Naive thymus-derived CD4-positive, alpha-beta T cell (primary cell): ENCODE measurements around the gene SPTAN1. TPM values are rescaled to one million over a fixed set of nuclear protein-coding genes. Genes with fewer than 3 reads are reported as not detected.
"Not testable (repeated sequence)": the region's sequence is repeated elsewhere in the genome, so short reads cannot be mapped to it uniquely, and the experiment has no call there.

ENCODE experiments used
- ATAC-seq: fragments of 150-1000 bp; cut with Tn5 transposase; 2 replicates; pipeline ENCODE4 v1.10.0; 2021; ENCODE audit warnings: mild to moderate bottlenecking, moderate library complexity
- CTCF ChIA-PET: fragments of 350-600 bp; sonication (Branson Sonifier 250); formaldehyde crosslinking; loops from one replicate; lab custom pipeline; 2021; ENCODE audit warnings: antibody characterized with exemption; lab: Charles Lee
- POLR2A ChIA-PET: fragments of 350-600 bp; sonication (Branson Sonifier 250); formaldehyde crosslinking; loops from one replicate; lab custom pipeline; 2021; ENCODE audit warnings: antibody characterized with exemption, inconsistent platforms; lab: Charles Lee
- DNase-seq, 9 donors: peaks; one replicate each; pipeline versions ENCODE4 v3.0.0 to v3.0.0-alpha.2; 2020 to 2022; ENCODE audit warnings: mixed read lengths in 1 of 9
- H3K27ac ChIP-seq: one replicate; pipeline ENCODE4 v1.7.0; 2013; ENCODE audit warnings: mild to moderate bottlenecking, low read depth, low read length, moderate library complexity
- H3K27me3 ChIP-seq, 2 donors: one replicate each; pipeline ENCODE4 v1.7.0; 2013; ENCODE audit warnings: low read length in 2 of 2, mild to moderate bottlenecking in 2 of 2, moderate library complexity in 2 of 2; ENCODE audit not compliant: control insufficient read depth in 2 of 2, insufficient read depth in 2 of 2
- H3K36me3 ChIP-seq, 3 experiments: 1 replicate in 2 of 3; 2 replicates in 1 of 3; pipeline ENCODE4 v1.7.0; 2013; ENCODE audit warnings: low read length in 3 of 3, mild to moderate bottlenecking in 3 of 3, moderate library complexity in 1 of 3; ENCODE audit not compliant: insufficient read depth in 3 of 3, control insufficient read depth in 2 of 3
- H3K4me1 ChIP-seq, 2 donors: one replicate each; pipeline ENCODE4 v1.7.0; 2013; ENCODE audit warnings: low read length in 2 of 2, mild to moderate bottlenecking in 2 of 2, moderate library complexity in 1 of 2; ENCODE audit not compliant: control insufficient read depth in 2 of 2, insufficient read depth in 2 of 2
- H3K4me3 ChIP-seq: 2 replicates; pipeline ENCODE4 v1.7.0; 2013; ENCODE audit warnings: mild to moderate bottlenecking, low read length
- H3K9me3 ChIP-seq, 3 experiments: 1 replicate in 2 of 3; 2 replicates in 1 of 3; pipeline ENCODE4 v1.7.0; 2013; ENCODE audit warnings: low read length in 3 of 3; ENCODE audit not compliant: control insufficient read depth in 2 of 3
- H3K27ac Mint-ChIP-seq, 9 donors: one replicate each; pipeline ENCODE4 v1.8.0; 2020 to 2022; ENCODE audit warnings: mixed read lengths in 9 of 9, mild to moderate bottlenecking in 8 of 9, moderate library complexity in 5 of 9, inconsistent platforms in 2 of 9
- H3K27me3 Mint-ChIP-seq, 5 donors: one replicate each; pipeline ENCODE4 v1.8.0; 2021 to 2022; ENCODE audit warnings: mixed read lengths in 5 of 5, mild to moderate bottlenecking in 1 of 5
- H3K36me3 Mint-ChIP-seq, 5 donors: one replicate each; pipeline ENCODE4 v1.8.0; 2020 to 2022; ENCODE audit warnings: mixed read lengths in 5 of 5, mild to moderate bottlenecking in 3 of 5, inconsistent platforms in 1 of 5
- H3K4me1 Mint-ChIP-seq, 7 donors: one replicate each; pipeline ENCODE4 v1.8.0; 2020 to 2022; ENCODE audit warnings: mixed read lengths in 7 of 7, mild to moderate bottlenecking in 3 of 7, inconsistent platforms in 1 of 7
- H3K4me3 Mint-ChIP-seq, 10 donors: one replicate each; pipeline ENCODE4 v1.8.0; 2020 to 2022; ENCODE audit warnings: mild to moderate bottlenecking in 10 of 10, mixed read lengths in 10 of 10, moderate library complexity in 6 of 10, inconsistent platforms in 2 of 10
- H3K9me3 Mint-ChIP-seq, 11 donors: one replicate each; pipeline ENCODE4 v1.8.0; 2020 to 2022; ENCODE audit warnings: mixed read lengths in 11 of 11, mild to moderate bottlenecking in 4 of 11, inconsistent platforms in 1 of 11, moderate library complexity in 1 of 11
- intact Hi-C, 2 donors: fragments of 100-400 bp; cut with micrococcal nuclease; formaldehyde crosslinking; loops; one replicate each; pipeline ENCODE4 v1.15.1; 2023
- polyA plus RNA-seq, 2 donors: library from polyadenylated mRNA; unstranded; fragments of 300-500 nt; fragmentation: Illumina TruSeq; gene quantifications; one replicate each; pipeline ENCODE4 v1.2.3, GENCODE V29; 2021
- total RNA-seq, 6 experiments: library from RNA in 5 of 6; stranded (reverse) in 5 of 6; gene quantifications; 1 replicate in 5 of 6; 2 replicates in 1 of 6; pipeline ENCODE4 v1.2.3 and lab custom pipeline; 2021 to 2026

Gene SPTAN1
- total and polyA plus RNA-seq, 7 experiments from 2014 or later: 46.6 to 433 (median 365) TPM

GRCh38 chr9:128585155-128585554 lies 32.8 kb downstream of the SPTAN1 start:
- POLR2A ChIA-PET, H3K27me3 ChIP-seq, ATAC-seq, H3K9me3 ChIP-seq, DNase-seq, H3K27ac ChIP-seq, H3K4me3 Mint-ChIP-seq, H3K27me3 Mint-ChIP-seq, CTCF ChIA-PET, H3K9me3 Mint-ChIP-seq, H3K4me1 ChIP-seq, H3K4me3 ChIP-seq: not testable (repeated sequence)
- Mint-ChIP-seq H3K27ac (peak overlapping the region in 4 of 9 donors; percentile 3 to 52 (median 28)), H3K36me3 (peaks cover 29 to 62% (median 33%) of the 10 kb centered on the region in 5 donors), H3K4me1 (peaks cover 4 to 15% (median 9%) of the 10 kb centered on the region in 7 donors)
- intact Hi-C loops: loop anchor here in 1 of 2 donors (5.0 kb wide), 1 partner anchor 33 kb away; the partner anchor contains the start of gene SPTAN1
- peaks cover 46 to 89% (median 48%) of the 10 kb centered on the region in 3 experiments for H3K36me3 ChIP-seq

GRCh38 chr9:128586934-128587333 lies 34.5 kb downstream of the SPTAN1 start:
- not testable (repeated sequence) for ATAC-seq, H3K9me3 Mint-ChIP-seq, H3K4me1 ChIP-seq, H3K4me3 ChIP-seq, DNase-seq, H3K9me3 ChIP-seq, H3K27me3 ChIP-seq, H3K27me3 Mint-ChIP-seq
- Mint-ChIP-seq H3K27ac (peak overlapping the region; percentile 77 to 93 (median 86)), H3K36me3 (peaks cover 25 to 62% (median 41%) of the 10 kb centered on the region in 5 donors), H3K4me3 (peak overlapping the region in 4 of 10 donors; percentile 4 to 49 (median 30)), H3K4me1 (peaks cover 4 to 15% (median 9%) of the 10 kb centered on the region in 7 donors)
- Histone ChIP-seq H3K36me3 (peaks cover 36 to 87% (median 39%) of the 10 kb centered on the region in 3 experiments), H3K27ac (peak overlapping the region; percentile 44)
- CTCF ChIA-PET: interaction anchor here (0.6 kb wide), 1 partner anchor 269 kb away, joined by 3 read pairs; no protein-coding TSS in a partner anchor
- intact Hi-C loops: loop anchor here (1.0 to 5.0 kb wide), 3 partner anchors 34 to 83 kb away; partner anchors contain the start of genes SPTAN1 (in 2 of the 2) and GLE1 (in 1 of the 2)
- POLR2A ChIA-PET: interaction anchor here (1.2 to 2.1 kb wide), 2 partner anchors 34 to 225 kb away, joined by 3 to 6 read pairs; partner anchors contain the start of gene SPTAN1

- peak; percentile 96 for ATAC-seq
- POLR2A ChIA-PET: interaction anchor here (0.6 to 2.1 kb wide), 3 partner anchors 12 to 225 kb away, joined by 3 to 6 read pairs (median 3); partner anchors contain the start of gene SPTAN1
- CTCF ChIA-PET: no interaction called here
These were observed 35.1 kb downstream of the SPTAN1 start for GRCh38 chr9:128587453-128587852.

GRCh38 chr9:128588581-128589233 lies 36.3 kb downstream of the SPTAN1 start:
- Mint-ChIP-seq H3K27ac (peak overlapping the region in 7 of 9 donors; percentile 34 to 90 (median 78)), H3K36me3 (peaks cover 16 to 60% (median 38%) of the 10 kb centered on the region in 5 donors), H3K9me3 (no peaks in the 10 kb centered on the region), H3K4me3 (no peak overlapping the region), H3K4me1 (peaks cover 4 to 15% (median 9%) of the 10 kb centered on the region in 7 donors), H3K27me3 (no peaks in the 10 kb centered on the region)
- Histone ChIP-seq H3K27ac (no peak overlapping the region), H3K27me3 (no peaks in the 10 kb centered on the region), H3K9me3 (no peaks in the 10 kb centered on the region), H3K36me3 (peaks cover 33 to 87% (median 33%) of the 10 kb centered on the region in 3 experiments), H3K4me1 (peaks cover 0 to 4% of the 10 kb centered on the region in 2 donors), H3K4me3 (no peak overlapping the region)
- ChIA-PET POLR2A (interaction anchor here (1.2 to 2.1 kb wide), 2 partner anchors 33 to 36 kb away, joined by 3 to 6 read pairs; partner anchors contain the start of gene SPTAN1), CTCF (no interaction called here)
- DNase-seq (no peak), ATAC-seq (no peak)
- intact Hi-C loops: loop anchor here in 1 of 2 donors (5.0 kb wide), 1 partner anchor 36 kb away; the partner anchor contains the start of gene SPTAN1

More at GRCh38 chr9:128587453-128587852, 35.1 kb downstream of the SPTAN1 start:
- Histone ChIP-seq H3K4me1 (peaks cover 0 to 4% of the 10 kb centered on the region in 2 donors), H3K9me3 (no peaks in the 10 kb centered on the region), H3K36me3 (peaks cover 35 to 87% (median 35%) of the 10 kb centered on the region in 3 experiments), H3K27ac (peak overlapping the region; percentile 44), H3K4me3 (no peak overlapping the region), H3K27me3 (no peaks in the 10 kb centered on the region)
- Mint-ChIP-seq H3K9me3 (no peaks in the 10 kb centered on the region), H3K36me3 (peaks cover 25 to 62% (median 39%) of the 10 kb centered on the region in 5 donors), H3K27ac (peak overlapping the region; percentile 77 to 93 (median 86)), H3K4me1 (peaks cover 4 to 15% (median 9%) of the 10 kb centered on the region in 7 donors), H3K4me3 (peak overlapping the region in 7 of 10 donors; percentile 4 to 55 (median 26)), H3K27me3 (no peaks in the 10 kb centered on the region)
- intact Hi-C loops: loop anchor here (1.0 to 5.0 kb wide), 3 partner anchors 35 to 83 kb away; partner anchors contain the start of genes SPTAN1 (in 2 of the 2) and GLE1 (in 1 of the 2)
- peak in 8 of 9 donors; percentile 43 to 80 (median 72) for DNase-seq

- ATAC-seq (no peak), DNase-seq (no peak)
- Mint-ChIP-seq H3K27ac (peak overlapping the region in 2 of 9 donors; percentile 14 to 32), H3K27me3 (no peaks in the 10 kb centered on the region), H3K36me3 (peaks cover 0 to 42% (median 25%) of the 10 kb centered on the region in 5 donors), H3K4me1 (peaks cover 0 to 5% (median 0%) of the 10 kb centered on the region in 7 donors), H3K9me3 (peaks cover 0 to 1% (median 0%) of the 10 kb centered on the region in 11 donors), H3K4me3 (no peak overlapping the region)
- Histone ChIP-seq H3K27me3 (no peaks in the 10 kb centered on the region), H3K4me1 (no peaks in the 10 kb centered on the region), H3K9me3 (no peaks in the 10 kb centered on the region), H3K27ac (no peak overlapping the region), H3K4me3 (no peak overlapping the region), H3K36me3 (peaks cover 24 to 91% (median 40%) of the 10 kb centered on the region in 3 experiments)
- intact Hi-C loops: no loop called here
- ChIA-PET POLR2A (no interaction called here), CTCF (no interaction called here)
These were observed 40.7 kb downstream of the SPTAN1 start for GRCh38 chr9:128593039-128593438.

GRCh38 chr9:128593856-128594255 lies 41.5 kb downstream of the SPTAN1 start:
- Mint-ChIP-seq H3K27me3 (no peaks in the 10 kb centered on the region), H3K4me1 (peaks cover 0 to under 1% (median 0%) of the 10 kb centered on the region in 7 donors), H3K4me3 (no peak overlapping the region), H3K9me3 (peaks cover 0 to 1% (median 0%) of the 10 kb centered on the region in 11 donors), H3K36me3 (peaks cover 3 to 44% (median 24%) of the 10 kb centered on the region in 5 donors), H3K27ac (peak overlapping the region in 4 of 9 donors; percentile 30 to 70 (median 52))
- ATAC-seq (no peak), DNase-seq (no peak)
- Histone ChIP-seq H3K9me3 (no peaks in the 10 kb centered on the region), H3K4me1 (no peaks in the 10 kb centered on the region), H3K36me3 (peaks cover 27 to 93% (median 43%) of the 10 kb centered on the region in 3 experiments), H3K27me3 (no peaks in the 10 kb centered on the region), H3K27ac (no peak overlapping the region), H3K4me3 (no peak overlapping the region)
- ChIA-PET POLR2A (interaction anchor here (0.6 kb wide), 1 partner anchor 34 kb away, joined by 5 read pairs; no protein-coding TSS in a partner anchor), CTCF (no interaction called here)
- intact Hi-C loops: no loop called here
